Measurements from ENCODE around the gene ELAVL1. TPM values are rescaled to one million over a fixed set of nuclear protein-coding genes. Genes with fewer than 3 reads are reported as not detected.
A peak's percentile ranks its signal among the peaks of the same experiment; 100 is the strongest.

Gene ELAVL1
- total and polyA plus RNA-seq, 8 donors: 6.6 to 38.4 (median 26.2) TPM

DNA sequence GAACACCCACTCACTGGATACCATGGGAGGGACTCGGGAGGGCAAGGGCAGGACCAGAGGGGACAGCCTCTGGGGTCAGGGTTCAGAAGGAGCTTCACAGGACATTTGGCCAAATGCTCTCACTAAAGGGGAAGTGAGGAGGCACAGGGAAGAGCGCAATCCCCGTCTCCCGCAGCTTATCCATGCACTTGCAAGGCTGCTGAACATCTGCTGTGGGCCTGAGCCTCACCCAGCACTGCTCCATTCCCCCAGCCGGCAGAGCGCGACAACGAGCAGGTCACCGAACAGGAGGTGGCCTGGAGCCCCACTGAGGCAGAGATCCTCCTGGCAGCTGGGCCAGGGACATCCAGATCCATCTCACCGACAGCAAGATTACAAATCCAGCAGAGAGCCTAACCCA lies 23.3 kb downstream of the ELAVL1 start:
- no peak for ATAC-seq
- H3K27me3 ChIP-seq: no peaks in the 10 kb centered on the region
- intact Hi-C loops (cut with DNase I): no loop called here
- H3K4me3 ChIP-seq: no peak overlapping the region
- WGBS, 2 donors: 87 to 92% methylated on average over 10 of the region's 10 CpGs
- no peak for FAIRE-seq
- peak overlapping the region in 1 of 4 donors; percentile 28 for H3K27ac ChIP-seq
- H3K4me1 ChIP-seq: peaks cover 0 to 4% (median 0%) of the 10 kb centered on the region in 3 donors
- no peak for TF ChIP-seq CTCF (IDR thresholded peaks at IDR 0.05)
- no peak for DNase-seq
- peaks cover 0 to 34% (median 12%) of the 10 kb centered on the region in 3 donors for H3K36me3 ChIP-seq
- no peaks in the 10 kb centered on the region for H3K9me3 ChIP-seq

- no peak for TF ChIP-seq CTCF (IDR thresholded peaks at IDR 0.05)
- peak in 1 of 6 donors; percentile 39 for DNase-seq
- H3K4me1 ChIP-seq: peaks cover 0 to 3% (median 0%) of the 10 kb centered on the region in 3 donors
- no peak overlapping the region for H3K27ac ChIP-seq
- peaks cover 0 to 34% (median 12%) of the 10 kb centered on the region in 3 donors for H3K36me3 ChIP-seq
- H3K9me3 ChIP-seq: no peaks in the 10 kb centered on the region
- no peaks in the 10 kb centered on the region for H3K27me3 ChIP-seq
- intact Hi-C loops (cut with DNase I): no loop called here
- WGBS, 2 donors: 94 to 95% methylated on average over 7 of the region's 7 CpGs
- no peak for FAIRE-seq
- ATAC-seq: no peak
- no peak overlapping the region for H3K4me3 ChIP-seq
Observed at GRCh38 chr19:7981661-7982060, 23.8 kb downstream of the ELAVL1 start.

DNA sequence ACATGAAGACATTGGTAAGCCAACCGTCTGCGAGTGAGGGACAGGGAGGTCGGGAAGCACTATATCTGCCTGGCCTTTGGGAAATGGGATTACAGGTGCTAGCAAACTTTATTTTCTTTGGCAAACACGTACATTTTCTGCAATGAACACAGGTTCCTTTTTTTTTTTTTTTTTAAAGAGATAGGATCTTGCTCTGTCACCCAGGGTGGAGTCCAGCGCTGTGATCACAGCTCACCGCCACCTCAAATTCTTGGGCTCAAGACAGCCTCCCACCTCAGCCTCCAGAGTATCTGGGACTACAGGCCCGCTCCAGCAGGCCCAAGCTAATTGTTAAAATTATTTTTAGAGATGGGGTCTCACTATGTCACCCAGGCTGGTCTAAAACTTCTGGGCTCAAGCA lies 24.2 kb downstream of the ELAVL1 start:
- Histone ChIP-seq H3K27ac (no peak overlapping the region), H3K36me3 (peaks cover 0 to 34% (median 12%) of the 10 kb centered on the region in 3 donors)
- TF ChIP-seq CTCF (IDR thresholded peaks at IDR 0.05): no peak

GRCh38 chr19:7980635-7981121 lies 24.8 kb downstream of the ELAVL1 start:
- no peak for TF ChIP-seq CTCF (IDR thresholded peaks at IDR 0.05)
- ATAC-seq (no peak), FAIRE-seq (no peak), DNase-seq (peak in 1 of 6 donors; percentile 54)
- 84% methylated on average over 12 of the region's 12 CpGs for WGBS, 2 donors
- no peaks in the 10 kb centered on the region for H3K4me1 ChIP-seq
- H3K4me3 ChIP-seq: no peak overlapping the region
- intact Hi-C loops (cut with DNase I): no loop called here
- no peaks in the 10 kb centered on the region for H3K9me3 ChIP-seq
- H3K36me3 ChIP-seq: peaks cover 0 to 34% (median 12%) of the 10 kb centered on the region in 3 donors
- H3K27ac ChIP-seq: no peak overlapping the region
- no peaks in the 10 kb centered on the region for H3K27me3 ChIP-seq

More for the DNA sequence above, 24.2 kb downstream of the ELAVL1 start:
- no peak for FAIRE-seq
- Histone ChIP-seq H3K4me3 (no peak overlapping the region), H3K27me3 (no peaks in the 10 kb centered on the region), H3K4me1 (no peaks in the 10 kb centered on the region), H3K9me3 (no peaks in the 10 kb centered on the region)
- intact Hi-C loops (cut with DNase I): no loop called here
- ATAC-seq: no peak
- WGBS, 2 donors: 76 to 77% methylated on average over 7 of the region's 7 CpGs
- peak in 1 of 6 donors; percentile 2 for DNase-seq

- TF ChIP-seq CTCF (IDR thresholded peaks at IDR 0.05): no peak
- FAIRE-seq (no peak), DNase-seq (peak in 2 of 6 donors; percentile 30 to 36), ATAC-seq (no peak)
- Histone ChIP-seq H3K4me3 (no peak overlapping the region), H3K36me3 (peaks cover 0 to 34% (median 12%) of the 10 kb centered on the region in 3 donors), H3K27ac (no peak overlapping the region), H3K9me3 (no peaks in the 10 kb centered on the region), H3K4me1 (no peaks in the 10 kb centered on the region), H3K27me3 (no peaks in the 10 kb centered on the region)
- intact Hi-C loops (cut with DNase I): no loop called here
- 89 to 90% methylated on average over 13 of the region's 13 CpGs for WGBS, 2 donors
Observed at GRCh38 chr19:7980168-7980567, 25.3 kb downstream of the ELAVL1 start.

Data from pancreas (tissue), 10 donors.